GM12874 (cell line): ENCODE measurements around the gene HPD.

Experiments
- CTCF ChIP-seq: IDR thresholded peaks from 2 replicates; pipeline ENCODE4 v1.5.1; 2011; ENCODE audit warnings: low read depth, mild to moderate bottlenecking, control low read depth, low read length, moderate library complexity; ENCODE audit not compliant: insufficient read depth

The HPD gene

GRCh38 chr12:121892673-121893561 is 34.3 kb upstream of the HPD start:
- TF ChIP-seq CTCF: no peak

- TF ChIP-seq CTCF: no peak
Measured at GRCh38 chr12:121889274-121889624, 30.6 kb upstream of the HPD start.

- TF ChIP-seq CTCF: peak; percentile 69
Measured at GRCh38 chr12:121888478-121889273, 30.0 kb upstream of the HPD start, which contains the start of gene PSMD9. PSMD9 (plus strand) TSS chr12:121888790; CDS start chr12:121888857, 67 bp downstream.

GRCh38 chr12:121888083-121888477 is 29.4 kb upstream of the HPD start:
- TF ChIP-seq CTCF: no peak

- no peak for TF ChIP-seq CTCF
Measured at GRCh38 chr12:121883315-121883660, 24.6 kb upstream of the HPD start.

- TF ChIP-seq CTCF: no peak
Measured at GRCh38 chr12:121875582-121875981, 16.9 kb upstream of the HPD start.

GRCh38 chr12:121874071-121874470 is 15.4 kb upstream of the HPD start:
- no peak for TF ChIP-seq CTCF
